A549 (cell line): ENCODE results near the gene PIK3CA. TPM values are rescaled to one million over a fixed set of nuclear protein-coding genes. Genes with fewer than 3 reads are reported as not detected.

Experiments used
- ATAC-seq, 2 experiments: fragments of 200-7000 bp in 1 of 2; fragments of >200 bp in 1 of 2; cut with Nextera tagmentation in 1 of 2; cut with Tn5 transposase in 1 of 2; 3 replicates each; pipeline versions ENCODE4 v1.8.0 to v1.9.1; 2018 to 2020; ENCODE audit warnings: mild to moderate bottlenecking in 1 of 2, moderate library complexity in 1 of 2
- CTCF ChIA-PET: fragments of 300-600 bp; sonication (Branson Sonifier 250); formaldehyde crosslinking; extraction: SDS; loops from one replicate; lab custom pipeline; 2021; ENCODE audit warnings: antibody characterized with exemption, inconsistent platforms; lab: Yijun Ruan, JAX
- POLR2A ChIA-PET: fragments of 350-600 bp; formaldehyde crosslinking; extraction: SDS; loops from one replicate; lab custom pipeline; 2021; ENCODE audit warnings: antibody characterized with exemption, inconsistent platforms; lab: Yijun Ruan, JAX
- DNase-seq, 2 experiments: peaks; one replicate each; pipeline versions ENCODE4 v3.0.0 to v3.0.0-alpha.2; 2011 to 2016; ENCODE audit warnings: low read depth in 1 of 2, low spot score in 1 of 2
- FAIRE-seq: peaks from 2 replicates; lab custom pipeline; 2011; peaks lifted over from hg19 to GRCh38; lab: Jason Lieb, UNC
- H3K27ac ChIP-seq, 2 experiments: fragments of >200 bp; sonication (Bioruptor Twin); formaldehyde crosslinking; 3 replicates each; pipeline ENCODE4 v1.5.1; 2016 to 2017
- H3K4me1 ChIP-seq: fragments of >200 bp; sonication (Bioruptor Twin); formaldehyde crosslinking; 3 replicates; pipeline ENCODE4 v1.6.1; 2016
- H3K4me2 ChIP-seq: fragments of >200 bp; sonication (Bioruptor Twin); formaldehyde crosslinking; 3 replicates; pipeline ENCODE4 v1.6.1; 2016
- H3K4me3 ChIP-seq: fragments of >200 bp; sonication (Bioruptor Twin); formaldehyde crosslinking; 3 replicates; pipeline ENCODE4 v1.5.1; 2016
- H3K9me3 ChIP-seq: fragments of >200 bp; sonication (Bioruptor Twin); formaldehyde crosslinking; 3 replicates; pipeline ENCODE4 v1.6.1; 2016
- CBX2 ChIP-seq: fragments of 200-600 bp; sonication (generic); IDR thresholded peaks from 2 replicates; pipeline ENCODE4 v1.6.1; 2016; ENCODE audit warnings: low read depth, mild to moderate bottlenecking, borderline replicate concordance
- CBX8 ChIP-seq: fragments of 200-600 bp; sonication (generic); IDR thresholded peaks from 2 replicates; pipeline ENCODE4 v1.6.1; 2016
- CHD2 ChIP-seq: fragments of 150-350 bp; IDR thresholded peaks from 2 replicates; pipeline ENCODE4 v1.6.1; 2014; ENCODE audit warnings: low read length; ENCODE audit not compliant: partially characterized antibody
- CHD4 ChIP-seq: fragments of 200-600 bp; sonication (generic); IDR thresholded peaks from 2 replicates; pipeline ENCODE4 v1.6.1; 2016; ENCODE audit warnings: antibody characterized with exemption, mild to moderate bottlenecking, borderline replicate concordance
- CTCF ChIP-seq: fragments of >200 bp; sonication (Bioruptor Twin); formaldehyde crosslinking; IDR thresholded peaks from 3 replicates; pipeline ENCODE4 v1.5.1; 2016
- E2F6 ChIP-seq: IDR thresholded peaks from 2 replicates; pipeline ENCODE4 v1.6.1; 2012; ENCODE audit warnings: low read depth, borderline replicate concordance
- EHMT2 ChIP-seq: fragments of 200-600 bp; sonication (generic); IDR thresholded peaks from 2 replicates; pipeline ENCODE4 v1.6.1; 2016; ENCODE audit warnings: antibody characterized with exemption, low read depth, mild to moderate bottlenecking, moderate library complexity
- ELK1 ChIP-seq: fragments of 150-350 bp; IDR thresholded peaks from 2 replicates; pipeline ENCODE4 v1.6.1; 2014; ENCODE audit warnings: low read depth, mild to moderate bottlenecking, low read length
- EP300 ChIP-seq, 2 experiments: fragments of >200 bp; sonication (Bioruptor Twin); formaldehyde crosslinking; IDR thresholded peaks; 2 replicates in 1 of 2; 3 replicates in 1 of 2; pipeline ENCODE4 v1.6.1; 2016 to 2017
- FOSB ChIP-seq: fragments of 250-450 bp; sonication (Bioruptor Pico); IDR thresholded peaks from 2 replicates; pipeline ENCODE4 v1.5.0; 2020; ENCODE audit warnings: mild to moderate bottlenecking, moderate library complexity
- GATA3 ChIP-seq: IDR thresholded peaks from 2 replicates; pipeline ENCODE4 v1.6.1; 2012; ENCODE audit warnings: borderline replicate concordance
- HOXB5 ChIP-seq: fragments of 250-450 bp; sonication (Bioruptor Pico); IDR thresholded peaks from 2 replicates; pipeline ENCODE4 v1.5.0; 2020; ENCODE audit warnings: mild to moderate bottlenecking, moderate library complexity
- JUN ChIP-seq, 2 experiments: fragments of >200 bp; sonication (Bioruptor Twin); formaldehyde crosslinking; IDR thresholded peaks; 2 replicates in 1 of 2; 3 replicates in 1 of 2; pipeline ENCODE4 v1.6.1; 2016 to 2017
- KDM1A ChIP-seq: fragments of 200-600 bp; sonication (generic); IDR thresholded peaks from 2 replicates; pipeline ENCODE4 v1.6.1; 2016; ENCODE audit warnings: low read depth, mild to moderate bottlenecking
- KDM5A ChIP-seq: fragments of 200-600 bp; sonication (generic); IDR thresholded peaks from 2 replicates; pipeline ENCODE4 v1.6.1; 2016; ENCODE audit warnings: antibody characterized with exemption, mild to moderate bottlenecking
- MAFK ChIP-seq: fragments of 450-650 bp; IDR thresholded peaks from 2 replicates; pipeline ENCODE4 v1.6.1; 2014; ENCODE audit not compliant: partially characterized antibody
- MYC ChIP-seq: IDR thresholded peaks from 2 replicates; pipeline ENCODE4 v1.6.1; 2012; ENCODE audit warnings: mild to moderate bottlenecking, inconsistent platforms, low read length, improper control_type of control experiment, borderline replicate concordance
- NFE2L2 ChIP-seq: fragments of 150-350 bp; conservative IDR thresholded peaks from 2 replicates; pipeline ENCODE4 v1.6.1; 2014; ENCODE audit warnings: low read length
- NPAS2 ChIP-seq: fragments of 250-450 bp; sonication (Bioruptor Pico); IDR thresholded peaks from 2 replicates; pipeline ENCODE4 v1.8.0; 2022; ENCODE audit warnings: mild to moderate bottlenecking, moderate library complexity, borderline replicate concordance
- NR3C1 ChIP-seq: fragments of >200 bp; sonication (Bioruptor Twin); formaldehyde crosslinking; IDR thresholded peaks from 3 replicates; pipeline ENCODE4 v1.6.1; 2017
- PBX3 ChIP-seq: IDR thresholded peaks from 2 replicates; pipeline ENCODE4 v1.6.1; 2012
- TFCP2L1 ChIP-seq: fragments of 250-450 bp; sonication (Bioruptor Pico); IDR thresholded peaks from 2 replicates; pipeline ENCODE4 v1.5.0; 2021; ENCODE audit warnings: mild to moderate bottlenecking
- ZC3H11A ChIP-seq: fragments of 450-650 bp; IDR thresholded peaks from 2 replicates; pipeline ENCODE4 v1.6.1; 2014; ENCODE audit warnings: antibody characterized with exemption, mild to moderate bottlenecking
- WGBS: methylation state at CpG from one replicate; pipeline ENCODE4 v1.1.6; 2017; ENCODE audit errors: missing lambda C conversion rate; 5-methylcytosine and 5-hydroxymethylcytosine counted together
- polyA plus RNA-seq, 4 experiments: library from polyadenylated mRNA; depleted of rRNA in 3 of 4; stranded (reverse); fragments of >200 nt; fragmentation: RNase III in 1 of 4; extraction: RNeasy Plus Mini Kit Qiagen cat#74134 plus additional on column Dnase treatment in 1 of 4; gene quantifications; 2 replicates in 3 of 4; 3 replicates in 1 of 4; pipeline ENCODE4 v1.2.3, GENCODE V29; 2011 to 2017

PIK3CA gene
- polyA plus RNA-seq, 2 of the 4 experiments (the other 2 are of a cell fraction), result 6.2 to 10.3 TPM

- Histone ChIP-seq H3K9me3 (no peaks in the 10 kb centered on the region), H3K4me1 (no peaks in the 10 kb centered on the region), H3K4me3 (no peak overlapping the region), H3K4me2 (no peak overlapping the region), H3K27ac (no peak overlapping the region)
- ChIA-PET CTCF (interaction anchor here (1.5 kb wide), 1 partner anchor 12 kb away, joined by 3 read pairs; no protein-coding TSS in a partner anchor), POLR2A (no interaction called here)
- ATAC-seq (no peak), DNase-seq (no peak), FAIRE-seq (no peak)
- no peak for TF ChIP-seq ZC3H11A
- no peak for TF ChIP-seq HOXB5 (CRISPR knock-in tag)
- no peak for TF ChIP-seq NPAS2 (CRISPR knock-in tag)
- no peak for TF ChIP-seq MAFK
- no peak for TF ChIP-seq EP300 (IDR thresholded peaks at IDR 0.05)
- TF ChIP-seq KDM5A, result no peak
- no peak for TF ChIP-seq CTCF
- TF ChIP-seq EHMT2, result no peak
- no peak for TF ChIP-seq PBX3
- TF ChIP-seq TFCP2L1, result no peak
- no peak for TF ChIP-seq CBX2
- no peak for TF ChIP-seq MYC
- no peak for TF ChIP-seq KDM1A
- TF ChIP-seq CBX8, result no peak
- no peak for TF ChIP-seq CHD2
Measured at GRCh38 chr3:179177611-179178010, 29.5 kb downstream of the PIK3CA start.

GRCh38 chr3:179179256-179179655 is 31.1 kb downstream of the PIK3CA start:
- ChIA-PET POLR2A (no interaction called here), CTCF (no interaction called here)
- DNase-seq (no peak), FAIRE-seq (no peak), ATAC-seq (no peak)
- H3K4me2 ChIP-seq, result no peak overlapping the region
- H3K4me1 ChIP-seq, result no peaks in the 10 kb centered on the region
- TF ChIP-seq MAFK, result no peak
- no peak for TF ChIP-seq CHD2
- TF ChIP-seq E2F6, result no peak
- no peak for TF ChIP-seq NFE2L2
- TF ChIP-seq JUN (IDR thresholded peaks at IDR 0.05), result no peak
- TF ChIP-seq ELK1, result no peak
- TF ChIP-seq GATA3, result no peak
- TF ChIP-seq FOSB (CRISPR knock-in tag), result no peak
- no peak for TF ChIP-seq KDM5A
- TF ChIP-seq NR3C1, result no peak
- no peak for TF ChIP-seq CHD4
- H3K27ac ChIP-seq, result no peak overlapping the region
- whole genome bisulfite sequencing, result 91% methylated on average over 2 of the region's 2 CpGs
- H3K4me3 ChIP-seq, result no peak overlapping the region
- H3K9me3 ChIP-seq, result no peaks in the 10 kb centered on the region
